MM.1S (cell line): Measurements from ENCODE around the gene KRTAP10-3.

Source experiments
- DNase-seq: peaks from one replicate; pipeline ENCODE4 v3.0.0-alpha.2; 2015
- H2AFZ ChIP-seq: fragments of 300-600 bp; sonication (generic); 2 replicates; pipeline ENCODE4 v1.6.0; 2016; ENCODE audit warnings: antibody characterized with exemption, low read length
- H3F3A ChIP-seq: fragments of 300-600 bp; sonication (generic); 2 replicates; pipeline ENCODE4 v1.6.1; 2016; ENCODE audit warnings: mild to moderate bottlenecking, antibody characterized with exemption, low read length, moderate library complexity, mixed read lengths; ENCODE audit not compliant: insufficient read depth
- H3K27ac ChIP-seq: fragments of 300-600 bp; sonication (generic); 2 replicates; pipeline ENCODE4 v1.5.1; 2016; ENCODE audit warnings: mild to moderate bottlenecking, low read length
- H3K27me3 ChIP-seq: fragments of 300-600 bp; sonication (generic); replicated peaks from 2 replicates; pipeline ENCODE4 v1.6.0; 2016; ENCODE audit warnings: low read length; ENCODE audit not compliant: insufficient read depth
- H3K36me3 ChIP-seq: fragments of 300-600 bp; sonication (generic); replicated peaks from 2 replicates; pipeline ENCODE4 v1.6.1; 2016; ENCODE audit warnings: mild to moderate bottlenecking, low read length, mixed read lengths; ENCODE audit not compliant: insufficient read depth
- H3K4me1 ChIP-seq: fragments of 300-600 bp; sonication (generic); 2 replicates; pipeline ENCODE4 v1.6.1; 2016; ENCODE audit warnings: low read length, mixed read lengths
- H3K4me2 ChIP-seq: fragments of 300-600 bp; sonication (generic); 2 replicates; pipeline ENCODE4 v1.6.0; 2016; ENCODE audit warnings: low read depth, low read length
- H3K4me3 ChIP-seq: fragments of 300-600 bp; sonication (generic); 2 replicates; pipeline ENCODE4 v1.5.1; 2016; ENCODE audit warnings: low read length, mixed read lengths
- H3K79me2 ChIP-seq: fragments of 300-600 bp; sonication (generic); 2 replicates; pipeline ENCODE4 v1.6.1; 2016; ENCODE audit warnings: mixed run types, low read length, mixed read lengths
- H3K9ac ChIP-seq: fragments of 300-600 bp; sonication (generic); 2 replicates; pipeline ENCODE4 v1.6.1; 2016; ENCODE audit warnings: low read length, mixed read lengths
- H3K9me2 ChIP-seq: fragments of 300-600 bp; sonication (generic); replicated peaks from 2 replicates; pipeline ENCODE4 v1.6.1; 2016; ENCODE audit warnings: mild to moderate bottlenecking, low read length, mixed read lengths; ENCODE audit not compliant: insufficient read depth
- H3K9me3 ChIP-seq: fragments of 300-600 bp; sonication (generic); replicated peaks from 2 replicates; pipeline ENCODE4 v1.6.1; 2016; ENCODE audit warnings: mild to moderate bottlenecking, low read length, mixed read lengths; ENCODE audit not compliant: insufficient read depth
- H4K20me1 ChIP-seq: fragments of 300-600 bp; sonication (generic); 2 replicates; pipeline ENCODE4 v1.6.1; 2016; ENCODE audit warnings: mild to moderate bottlenecking, low read length, moderate library complexity, mixed read lengths; ENCODE audit not compliant: insufficient read depth
- EZH2 ChIP-seq: fragments of 300-600 bp; sonication (generic); optimal IDR thresholded peaks from 2 replicates; pipeline ENCODE3; 2017; ENCODE audit warnings: low read depth, mild to moderate bottlenecking, antibody characterized with exemption, low read length, mixed read lengths
- EZH2phosphoT487 ChIP-seq: fragments of 300-600 bp; sonication (generic); IDR thresholded peaks from 2 replicates; pipeline ENCODE4 v1.6.1; 2018; ENCODE audit warnings: antibody characterized with exemption, low read length
- TF ChIP-seq, protein P1 (sequence below): fragments of 300-600 bp; sonication (generic); IDR thresholded peaks from 2 replicates; pipeline ENCODE4 v1.5.1; 2016; ENCODE audit warnings: antibody characterized with exemption, low read length, mixed read lengths

The KRTAP10-3 gene

DNA sequence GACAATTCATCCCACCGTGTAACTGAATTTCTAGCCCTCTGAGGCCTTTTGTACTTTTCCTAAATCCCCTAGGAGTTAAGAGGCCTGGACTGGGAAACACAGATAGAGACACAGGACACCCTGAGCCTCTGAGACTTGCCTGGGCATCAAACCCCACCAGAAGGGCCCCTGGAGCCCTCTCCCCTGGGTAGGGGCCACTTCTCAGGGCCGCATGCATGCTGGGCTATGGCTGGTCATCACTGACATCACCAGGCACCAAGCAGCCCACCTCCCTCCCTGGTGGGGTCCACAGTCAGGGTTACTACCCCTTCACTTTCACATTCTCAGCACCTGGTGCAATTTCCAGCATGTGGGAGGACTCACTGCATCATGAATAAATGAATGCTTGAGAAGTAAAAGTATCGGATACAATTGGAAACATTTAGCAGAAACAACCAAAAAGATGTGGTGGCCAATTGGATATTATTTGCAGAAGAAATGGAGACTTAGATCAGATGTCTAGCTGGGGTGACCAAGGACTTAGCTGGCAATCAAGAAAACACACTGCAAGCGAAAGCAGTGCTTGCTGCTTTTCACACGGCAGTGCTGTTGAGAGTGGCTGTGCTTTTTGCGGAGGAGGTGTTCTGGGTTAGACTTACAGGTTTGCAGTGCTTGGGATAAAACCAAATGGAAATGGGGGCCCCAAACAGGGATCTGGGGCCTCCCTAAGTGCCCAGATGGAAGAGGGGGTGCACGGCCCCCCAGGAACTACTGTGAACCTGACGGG is 40.9 kb upstream of the KRTAP10-3 start:
- H2AFZ ChIP-seq: no peak overlapping the region
- H3K9me2 ChIP-seq: no peaks in the 10 kb centered on the region
- H3K4me2 ChIP-seq: no peak overlapping the region
- H3F3A ChIP-seq: no peaks in the 10 kb centered on the region
- H3K9me3 ChIP-seq: no peaks in the 10 kb centered on the region
- no peaks in the 10 kb centered on the region for H3K79me2 ChIP-seq
- no peaks in the 10 kb centered on the region for H3K36me3 ChIP-seq
- H4K20me1 ChIP-seq: no peaks in the 10 kb centered on the region
- TF ChIP-seq EZH2 (no peak), EZH2phosphoT487 (no peak)
- no peaks in the 10 kb centered on the region for H3K4me1 ChIP-seq
- H3K27me3 ChIP-seq: peaks cover 84% of the 10 kb centered on the region
- H3K9ac ChIP-seq: no peak overlapping the region
- no peak overlapping the region for H3K27ac ChIP-seq
- no peak overlapping the region for H3K4me3 ChIP-seq
- no peak for DNase-seq

DNA sequence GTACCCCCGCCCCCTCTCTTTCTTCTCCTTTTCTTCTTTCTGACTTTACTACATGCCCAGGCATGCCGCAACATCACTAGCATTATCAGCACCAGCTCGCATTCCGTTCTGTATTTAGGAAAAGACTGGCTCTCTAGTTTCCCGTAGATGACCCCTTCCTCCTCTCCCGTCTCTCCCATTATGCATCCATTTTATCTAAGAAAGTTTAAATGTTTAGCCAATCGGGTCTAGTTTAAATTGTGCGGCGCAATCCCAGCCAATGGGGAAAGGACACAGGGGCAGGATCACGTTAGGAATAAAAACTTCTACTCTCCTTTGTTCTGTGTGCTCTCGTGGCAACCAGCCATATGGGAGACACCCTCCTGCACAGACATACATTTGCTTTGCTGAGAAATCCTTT is 39.5 kb upstream of the KRTAP10-3 start:
- H4K20me1 ChIP-seq: no peaks in the 10 kb centered on the region
- no peak overlapping the region for H3K4me2 ChIP-seq
- no peak overlapping the region for H3K27ac ChIP-seq
- H3K4me1 ChIP-seq: no peaks in the 10 kb centered on the region
- no peaks in the 10 kb centered on the region for H3K79me2 ChIP-seq
- DNase-seq: no peak
- no peak overlapping the region for H3K9ac ChIP-seq
- peaks cover 84% of the 10 kb centered on the region for H3K27me3 ChIP-seq
- H3K9me3 ChIP-seq: no peaks in the 10 kb centered on the region
- TF ChIP-seq EZH2: no peak
- H3F3A ChIP-seq: no peaks in the 10 kb centered on the region
- H2AFZ ChIP-seq: no peak overlapping the region
- no peaks in the 10 kb centered on the region for H3K36me3 ChIP-seq
- no peaks in the 10 kb centered on the region for H3K9me2 ChIP-seq
- no peak overlapping the region for H3K4me3 ChIP-seq

DNA sequence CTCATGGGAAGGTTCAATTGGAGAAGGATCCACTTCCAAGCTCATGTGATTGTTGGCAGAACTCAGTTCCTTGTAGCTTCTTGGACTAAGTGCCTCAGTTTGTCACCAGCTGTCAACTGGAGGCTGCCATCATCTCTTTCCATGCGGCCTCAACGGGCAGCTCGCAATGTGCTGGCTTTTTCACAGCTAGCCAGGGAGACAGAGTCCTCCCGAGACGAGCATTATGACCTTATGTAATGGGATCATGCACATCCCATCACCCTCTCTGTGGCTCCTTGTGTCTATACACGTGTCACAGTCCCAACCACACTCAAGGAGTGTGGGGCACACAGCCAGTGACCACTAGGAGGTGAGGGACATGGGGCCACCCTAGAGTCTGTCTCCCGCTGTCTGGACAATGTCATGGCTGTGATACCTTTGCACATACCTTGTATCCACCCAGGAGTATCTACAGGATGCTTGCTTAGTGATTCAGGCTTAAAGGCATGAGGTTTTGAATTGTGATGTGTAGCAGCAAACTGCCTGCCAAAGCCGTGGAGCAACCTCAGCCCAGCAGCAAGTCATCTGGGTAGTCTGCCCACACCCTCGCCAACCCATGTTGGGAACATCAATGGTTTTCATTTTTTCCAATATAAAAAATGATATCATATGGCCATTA is 37.6 kb upstream of the KRTAP10-3 start:
- peaks cover 85% of the 10 kb centered on the region for H3K27me3 ChIP-seq
- H3K9ac ChIP-seq: no peak overlapping the region
- no peak overlapping the region for H3K4me3 ChIP-seq
- no peak overlapping the region for H2AFZ ChIP-seq
- no peaks in the 10 kb centered on the region for H4K20me1 ChIP-seq
- H3F3A ChIP-seq: no peaks in the 10 kb centered on the region
- H3K9me2 ChIP-seq: no peaks in the 10 kb centered on the region
- H3K4me1 ChIP-seq: no peaks in the 10 kb centered on the region
- H3K36me3 ChIP-seq: no peaks in the 10 kb centered on the region
- H3K4me2 ChIP-seq: no peak overlapping the region
- H3K27ac ChIP-seq: no peak overlapping the region
- DNase-seq: no peak
- H3K9me3 ChIP-seq: no peaks in the 10 kb centered on the region
- H3K79me2 ChIP-seq: no peaks in the 10 kb centered on the region
- TF ChIP-seq EZH2 (no peak), EZH2phosphoT487 (no peak)
- TF ChIP-seq, protein P1, sequence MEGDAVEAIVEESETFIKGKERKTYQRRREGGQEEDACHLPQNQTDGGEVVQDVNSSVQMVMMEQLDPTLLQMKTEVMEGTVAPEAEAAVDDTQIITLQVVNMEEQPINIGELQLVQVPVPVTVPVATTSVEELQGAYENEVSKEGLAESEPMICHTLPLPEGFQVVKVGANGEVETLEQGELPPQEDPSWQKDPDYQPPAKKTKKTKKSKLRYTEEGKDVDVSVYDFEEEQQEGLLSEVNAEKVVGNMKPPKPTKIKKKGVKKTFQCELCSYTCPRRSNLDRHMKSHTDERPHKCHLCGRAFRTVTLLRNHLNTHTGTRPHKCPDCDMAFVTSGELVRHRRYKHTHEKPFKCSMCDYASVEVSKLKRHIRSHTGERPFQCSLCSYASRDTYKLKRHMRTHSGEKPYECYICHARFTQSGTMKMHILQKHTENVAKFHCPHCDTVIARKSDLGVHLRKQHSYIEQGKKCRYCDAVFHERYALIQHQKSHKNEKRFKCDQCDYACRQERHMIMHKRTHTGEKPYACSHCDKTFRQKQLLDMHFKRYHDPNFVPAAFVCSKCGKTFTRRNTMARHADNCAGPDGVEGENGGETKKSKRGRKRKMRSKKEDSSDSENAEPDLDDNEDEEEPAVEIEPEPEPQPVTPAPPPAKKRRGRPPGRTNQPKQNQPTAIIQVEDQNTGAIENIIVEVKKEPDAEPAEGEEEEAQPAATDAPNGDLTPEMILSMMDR: no peak

DNA sequence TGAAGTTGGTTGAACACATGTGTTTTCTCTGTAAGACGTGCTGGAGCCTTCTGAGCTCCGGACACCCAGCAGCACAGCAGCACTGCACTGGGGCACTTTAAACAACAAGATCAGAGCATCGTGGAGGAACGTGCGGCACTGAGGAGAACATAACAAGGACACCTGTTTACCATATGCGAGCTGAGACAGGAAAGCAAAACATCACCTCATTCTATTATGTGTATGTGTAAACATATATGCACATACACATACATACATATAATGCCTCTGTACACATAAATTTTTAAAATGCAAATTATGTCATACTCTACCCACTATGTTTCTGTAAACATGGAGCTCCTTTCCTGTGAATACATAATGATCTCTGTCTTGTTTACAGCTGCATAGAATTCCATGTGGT is 36.9 kb upstream of the KRTAP10-3 start:
- Histone ChIP-seq H3K9me3 (no peaks in the 10 kb centered on the region), H3K79me2 (no peaks in the 10 kb centered on the region), H3K9ac (no peak overlapping the region), H3K36me3 (no peaks in the 10 kb centered on the region), H3F3A (no peaks in the 10 kb centered on the region), H3K27ac (no peak overlapping the region), H3K9me2 (no peaks in the 10 kb centered on the region), H2AFZ (no peak overlapping the region), H3K4me3 (no peak overlapping the region), H3K4me2 (no peak overlapping the region), H3K27me3 (peaks cover 87% of the 10 kb centered on the region), H4K20me1 (no peaks in the 10 kb centered on the region), H3K4me1 (no peaks in the 10 kb centered on the region)
- TF ChIP-seq EZH2phosphoT487 (no peak), EZH2 (no peak)
- no peak for DNase-seq
